HFFc6 (cell line): ENCODE results near the gene ITPR3. TPM values are rescaled to one million over a fixed set of nuclear protein-coding genes. Genes with fewer than 3 reads are reported as not detected.

ENCODE experiments used
- DNase-seq: peaks from one replicate; pipeline ENCODE4 v3.0.0-alpha.2; 2018
- H3K27ac Mint-ChIP-seq: 2 replicates; pipeline ENCODE4 v1.8.0; 2020; ENCODE audit warnings: mild to moderate bottlenecking, mixed read lengths
- H3K27me3 Mint-ChIP-seq: 2 replicates; pipeline ENCODE4 v1.8.0; 2021; ENCODE audit warnings: mild to moderate bottlenecking, moderate library complexity, mixed read lengths; ENCODE audit not compliant: insufficient read depth
- H3K36me3 Mint-ChIP-seq: 2 replicates; pipeline ENCODE4 v1.8.0; 2021; ENCODE audit warnings: low read depth, mixed read lengths
- H3K4me1 Mint-ChIP-seq: 2 replicates; pipeline ENCODE4 v1.8.0; 2020; ENCODE audit warnings: low read depth, mixed read lengths
- H3K4me3 Mint-ChIP-seq: 2 replicates; pipeline ENCODE4 v1.8.0; 2020; ENCODE audit warnings: mild to moderate bottlenecking, moderate library complexity, mixed read lengths
- H3K9me3 Mint-ChIP-seq: 2 replicates; pipeline ENCODE4 v1.8.0; 2020; ENCODE audit warnings: mild to moderate bottlenecking, mixed read lengths
- total RNA-seq, 6 experiments: library from RNA; stranded (reverse); fragmentation: NEBNext Ultra II Directional; extraction: Animal tissue kit (Norgen Biotek cat#: 25700); gene quantifications; 2 replicates in 1 of 6; 3 replicates in 5 of 6; pipeline ENCODE4 v1.2.3, GENCODE V29; 2021
- TF ChIP-seq, protein P1 (sequence below): fragments of 200-600 bp; sonication (generic); IDR thresholded peaks from 2 replicates; pipeline ENCODE4 v1.5.0; 2021; ENCODE audit warnings: antibody characterized with exemption, mild to moderate bottlenecking

Gene ITPR3
- total RNA-seq, 6 experiments from 2014 or later, result 20.2 to 30.3 (median 26.9) TPM

DNA sequence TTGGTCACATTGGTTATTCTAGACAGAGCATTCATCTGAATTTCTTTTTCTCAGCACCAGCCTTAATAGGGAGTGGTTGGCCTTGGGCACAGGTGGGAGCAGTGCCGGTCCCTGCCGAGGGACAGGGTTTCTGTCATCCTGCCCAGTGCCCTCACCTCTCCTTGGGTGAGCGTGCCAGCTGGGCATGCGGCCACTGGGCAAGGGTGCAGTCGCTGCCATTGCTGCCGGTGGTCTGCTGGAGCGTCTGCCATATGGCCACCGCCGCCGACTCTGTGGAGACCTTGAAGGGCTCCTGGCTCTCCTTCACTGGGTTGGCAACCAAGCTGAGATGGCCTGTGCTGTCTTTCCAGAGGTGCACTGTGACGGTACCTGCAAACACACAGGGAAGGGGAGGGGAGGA, 106.8 kb downstream of the ITPR3 start:
- Mint-ChIP-seq H3K4me1 (peaks cover 5% of the 10 kb centered on the region; the same call in 1 of the 2 replicates), H3K36me3 (no peaks in the 10 kb centered on the region), H3K4me3 (no peak overlapping the region), H3K27me3 (peaks cover 55% of the 10 kb centered on the region), H3K27ac (no peak overlapping the region), H3K9me3 (no peaks in the 10 kb centered on the region)
- DNase-seq, result no peak
- TF ChIP-seq, protein P1, sequence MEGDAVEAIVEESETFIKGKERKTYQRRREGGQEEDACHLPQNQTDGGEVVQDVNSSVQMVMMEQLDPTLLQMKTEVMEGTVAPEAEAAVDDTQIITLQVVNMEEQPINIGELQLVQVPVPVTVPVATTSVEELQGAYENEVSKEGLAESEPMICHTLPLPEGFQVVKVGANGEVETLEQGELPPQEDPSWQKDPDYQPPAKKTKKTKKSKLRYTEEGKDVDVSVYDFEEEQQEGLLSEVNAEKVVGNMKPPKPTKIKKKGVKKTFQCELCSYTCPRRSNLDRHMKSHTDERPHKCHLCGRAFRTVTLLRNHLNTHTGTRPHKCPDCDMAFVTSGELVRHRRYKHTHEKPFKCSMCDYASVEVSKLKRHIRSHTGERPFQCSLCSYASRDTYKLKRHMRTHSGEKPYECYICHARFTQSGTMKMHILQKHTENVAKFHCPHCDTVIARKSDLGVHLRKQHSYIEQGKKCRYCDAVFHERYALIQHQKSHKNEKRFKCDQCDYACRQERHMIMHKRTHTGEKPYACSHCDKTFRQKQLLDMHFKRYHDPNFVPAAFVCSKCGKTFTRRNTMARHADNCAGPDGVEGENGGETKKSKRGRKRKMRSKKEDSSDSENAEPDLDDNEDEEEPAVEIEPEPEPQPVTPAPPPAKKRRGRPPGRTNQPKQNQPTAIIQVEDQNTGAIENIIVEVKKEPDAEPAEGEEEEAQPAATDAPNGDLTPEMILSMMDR, result no peak

DNA sequence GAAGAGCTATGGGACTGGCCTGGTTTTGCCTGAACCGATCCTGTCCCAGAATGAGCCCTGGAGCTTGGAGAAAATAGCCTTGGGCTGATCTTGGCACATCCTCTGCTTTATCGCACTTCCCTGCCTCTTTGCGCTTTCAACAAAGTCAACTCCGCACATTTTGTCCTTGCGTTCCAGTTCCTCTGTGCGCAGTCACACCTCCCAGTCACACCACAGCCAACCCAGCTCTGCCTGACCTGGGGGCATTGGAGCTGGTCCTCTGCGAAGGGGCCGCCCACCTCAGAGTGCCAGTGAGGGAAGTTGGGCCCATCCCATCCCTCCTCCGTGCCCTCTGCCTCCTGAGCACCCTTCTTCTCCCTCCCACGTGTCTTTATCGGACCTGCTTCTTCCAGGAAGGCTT, 107.3 kb downstream of the ITPR3 start:
- H3K9me3 Mint-ChIP-seq, result no peaks in the 10 kb centered on the region
- no peaks in the 10 kb centered on the region for H3K36me3 Mint-ChIP-seq
- no peak overlapping the region for H3K27ac Mint-ChIP-seq
- DNase-seq, result no peak
- H3K4me3 Mint-ChIP-seq, result no peak overlapping the region
- peaks cover 51% of the 10 kb centered on the region for H3K27me3 Mint-ChIP-seq
- H3K4me1 Mint-ChIP-seq, result peaks cover 7% of the 10 kb centered on the region; the same call in 1 of the 2 replicates
- TF ChIP-seq, protein P1, result no peak

DNA sequence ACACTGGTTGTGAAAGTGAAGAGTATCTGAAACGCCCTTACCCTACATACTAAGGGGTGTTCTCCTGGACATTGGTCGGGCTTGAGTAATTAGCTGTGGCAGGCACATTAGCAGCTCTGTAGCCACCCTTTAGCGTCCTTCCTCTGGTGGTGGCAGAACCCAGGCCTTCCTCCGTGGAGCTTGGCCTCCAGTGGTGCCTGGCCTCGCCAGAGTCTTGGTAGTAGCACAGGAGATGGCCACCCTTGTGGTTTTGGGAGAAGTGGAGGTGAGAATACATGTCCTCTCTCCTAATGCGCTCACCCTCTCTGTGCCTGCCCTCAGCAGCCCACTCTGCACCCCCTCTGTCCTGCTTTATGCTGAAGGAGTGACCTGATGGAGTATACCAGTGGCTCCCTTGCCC, 107.9 kb downstream of the ITPR3 start:
- H3K4me1 Mint-ChIP-seq, result peaks cover 7% of the 10 kb centered on the region; the same call in 1 of the 2 replicates
- H3K4me3 Mint-ChIP-seq, result no peak overlapping the region
- H3K27me3 Mint-ChIP-seq, result peaks cover 48% of the 10 kb centered on the region
- H3K36me3 Mint-ChIP-seq, result no peaks in the 10 kb centered on the region
- no peak for DNase-seq
- no peaks in the 10 kb centered on the region for H3K9me3 Mint-ChIP-seq
- H3K27ac Mint-ChIP-seq, result no peak overlapping the region
- TF ChIP-seq, protein P1, result no peak

DNA sequence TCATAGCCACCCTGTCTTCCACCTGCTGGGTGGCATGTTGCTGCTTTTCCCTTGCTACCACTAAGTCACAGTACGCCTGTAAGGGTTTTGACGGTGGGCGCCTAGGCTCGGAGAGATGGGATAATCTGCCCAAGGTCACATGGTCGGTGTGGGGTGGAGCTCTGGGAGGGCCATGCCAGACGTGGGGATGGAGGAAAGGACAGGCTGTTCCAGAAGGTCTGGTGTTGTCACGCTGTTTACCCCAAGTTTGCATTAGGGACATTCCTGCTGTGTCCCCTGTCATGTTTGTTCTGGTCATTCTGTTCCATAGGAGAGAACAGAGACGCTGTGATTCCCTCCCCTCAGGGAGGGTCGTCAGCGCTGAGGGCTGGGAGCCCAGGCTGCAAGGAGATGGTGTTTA, 109.5 kb downstream of the ITPR3 start:
- peaks cover 7% of the 10 kb centered on the region; the same call in 1 of the 2 replicates for H3K4me1 Mint-ChIP-seq
- H3K36me3 Mint-ChIP-seq, result no peaks in the 10 kb centered on the region
- TF ChIP-seq, protein P1, result no peak
- no peak overlapping the region for H3K27ac Mint-ChIP-seq
- H3K27me3 Mint-ChIP-seq, result peaks cover 35% of the 10 kb centered on the region
- DNase-seq, result no peak
- H3K9me3 Mint-ChIP-seq, result no peaks in the 10 kb centered on the region
- no peak overlapping the region for H3K4me3 Mint-ChIP-seq

DNA sequence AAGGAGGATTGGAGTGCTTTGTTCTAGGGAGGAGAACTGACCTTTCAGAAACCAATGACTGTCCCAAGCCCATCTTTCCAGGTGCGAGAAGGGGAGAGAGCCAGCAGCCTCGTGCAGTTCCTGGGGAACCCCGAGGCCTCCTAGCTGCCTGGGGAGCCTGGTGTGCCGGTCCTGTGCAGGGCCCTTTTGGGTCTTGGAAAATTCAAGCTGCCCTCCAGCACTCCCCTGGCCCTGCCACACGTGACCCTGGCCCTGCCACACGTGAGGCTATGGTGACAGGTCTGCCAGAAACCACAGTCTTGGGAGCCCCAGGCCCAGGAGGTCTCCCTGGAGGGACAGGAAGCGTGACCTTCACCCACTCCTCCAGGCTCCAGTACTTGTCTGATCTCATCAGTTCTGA, 109.9 kb downstream of the ITPR3 start:
- Mint-ChIP-seq H3K36me3 (no peaks in the 10 kb centered on the region), H3K27me3 (peaks cover 35% of the 10 kb centered on the region), H3K27ac (no peak overlapping the region), H3K4me1 (peaks cover 7% of the 10 kb centered on the region; the same call in 1 of the 2 replicates), H3K4me3 (no peak overlapping the region), H3K9me3 (no peaks in the 10 kb centered on the region)
- no peak for DNase-seq
- TF ChIP-seq, protein P1, result no peak

DNA sequence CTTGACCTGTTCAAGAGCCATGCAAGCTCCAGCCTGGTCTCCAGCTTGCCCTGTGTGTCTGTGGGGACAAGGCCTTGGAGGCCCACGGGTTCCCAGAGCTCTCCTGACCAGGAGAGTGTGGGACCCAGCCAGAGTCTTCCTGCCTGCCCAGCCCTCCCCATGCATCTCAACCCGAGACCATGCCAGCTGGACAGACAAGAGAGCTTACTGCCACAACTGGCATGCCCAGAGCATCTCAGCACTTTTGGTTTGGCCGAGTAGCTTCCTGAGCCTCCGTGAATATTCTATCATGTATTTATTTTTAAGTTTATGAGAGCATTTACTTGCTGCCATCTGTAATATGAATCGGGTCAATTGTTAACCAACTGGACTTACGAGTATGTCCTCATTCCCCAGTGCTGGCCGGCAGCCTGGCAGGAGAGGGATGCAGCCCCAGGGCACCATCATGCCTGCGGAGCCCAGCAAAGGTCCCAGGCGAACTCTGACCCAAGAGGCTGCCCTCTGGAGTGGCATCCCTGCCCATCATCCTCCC, 110.7 kb downstream of the ITPR3 start:
- Mint-ChIP-seq H3K36me3 (no peaks in the 10 kb centered on the region), H3K9me3 (no peaks in the 10 kb centered on the region), H3K4me1 (peaks cover 7% of the 10 kb centered on the region; the same call in 1 of the 2 replicates), H3K27me3 (peaks cover 32% of the 10 kb centered on the region), H3K4me3 (no peak overlapping the region), H3K27ac (no peak overlapping the region)
- TF ChIP-seq, protein P1, result no peak
- no peak for DNase-seq
